ENCODE measurements around the gene CYP24A1. TPM values are rescaled to one million over a fixed set of nuclear protein-coding genes. Genes with fewer than 3 reads are reported as not detected.

CYP24A1 gene
- total RNA-seq, 1 experiment from 2014 or later: 1.2 TPM

- intact Hi-C loops (cut with micrococcal nuclease): loop anchor here (5.0 kb wide), 1 partner anchor 46 kb away; no protein-coding TSS in a partner anchor
- peak; percentile 77 for ATAC-seq
- H3K27me3 ChIP-seq (ENCODE audit: low read length): no peaks in the 10 kb centered on the region
- peak overlapping the region; percentile 55 for H3K4me3 ChIP-seq (ENCODE audit: low read length)
- H3K9ac ChIP-seq (ENCODE audit: low read length): peak overlapping the region; percentile 27
- no TSS peak for BruUV-seq (replicated peaks)
- no peaks in the 10 kb centered on the region for H3K79me2 ChIP-seq (ENCODE audit: low read length)
- POLR2A ChIA-PET (ENCODE audit: unreplicated experiment): interaction anchor here (0.5 kb wide), 1 partner anchor 430 kb away, joined by 3 read pairs; no protein-coding TSS in a partner anchor
- H4K20me1 ChIP-seq (ENCODE audit: low read length): no peaks in the 10 kb centered on the region
- no peaks in the 10 kb centered on the region for H3K9me2 ChIP-seq (replicated peaks; ENCODE audit: low read length)
- peak; percentile 99 for DNase-seq
- no peaks in the 10 kb centered on the region for H3K36me3 ChIP-seq (ENCODE audit: low read depth, low read length)
- H3F3A ChIP-seq (ENCODE audit: low read length, unreplicated experiment): no peaks in the 10 kb centered on the region
- H3K9me3 ChIP-seq (ENCODE audit: low read length): no peaks in the 10 kb centered on the region
- H3K27ac ChIP-seq (ENCODE audit: low read length): peak overlapping the region; percentile 85
- peaks cover 57% of the 10 kb centered on the region for H3K4me1 ChIP-seq (ENCODE audit: insufficient read depth, low read length)
- peak overlapping the region; percentile 71 for H2AFZ ChIP-seq (ENCODE audit: low read length)
- H3K4me2 ChIP-seq (ENCODE audit: low read length): peak overlapping the region; percentile 82
- CTCF ChIA-PET: interaction anchor here (0.9 kb wide), 1 partner anchor 40 kb away, joined by 4 read pairs; the partner anchor contains the start of gene PFDN4
- no peak for TF ChIP-seq EZH2 (IDR thresholded peaks at IDR 0.05; ENCODE audit: low read length, unreplicated experiment)
- no peak for TF ChIP-seq CTCF (conservative IDR thresholded peaks at IDR 0.05; ENCODE audit: low read depth, low read length)
- no peak for TF ChIP-seq EZH2phosphoT487 (IDR thresholded peaks at IDR 0.05; ENCODE audit: borderline replicate concordance, low read length)
Measured at GRCh38 chr20:54167909-54168872, 5.6 kb downstream of the CYP24A1 start.

GRCh38 chr20:54166987-54167662 is 6.7 kb downstream of the CYP24A1 start:
- BruUV-seq (replicated peaks): no TSS peak

More at GRCh38 chr20:54166987-54167662, 6.7 kb downstream of the CYP24A1 start:
- H3K4me3 ChIP-seq (ENCODE audit: low read length): no peak overlapping the region
- no peak for TF ChIP-seq CTCF (conservative IDR thresholded peaks at IDR 0.05; ENCODE audit: low read depth, low read length)
- no peak for TF ChIP-seq EZH2phosphoT487 (IDR thresholded peaks at IDR 0.05; ENCODE audit: borderline replicate concordance, low read length)
- no peak for TF ChIP-seq EZH2 (IDR thresholded peaks at IDR 0.05; ENCODE audit: low read length, unreplicated experiment)
- intact Hi-C loops (cut with micrococcal nuclease): loop anchor here (5.0 kb wide), 1 partner anchor 45 kb away; no protein-coding TSS in a partner anchor
- no peaks in the 10 kb centered on the region for H3K79me2 ChIP-seq (ENCODE audit: low read length)
- no peaks in the 10 kb centered on the region for H3K9me2 ChIP-seq (replicated peaks; ENCODE audit: low read length)
- no peaks in the 10 kb centered on the region for H4K20me1 ChIP-seq (ENCODE audit: low read length)
- no peak overlapping the region; the same call in 1 of the 2 replicates for H2AFZ ChIP-seq (ENCODE audit: low read length)
- no peaks in the 10 kb centered on the region for H3K9me3 ChIP-seq (ENCODE audit: low read length)
- H3K27me3 ChIP-seq (ENCODE audit: low read length): no peaks in the 10 kb centered on the region
- CTCF ChIA-PET: interaction anchor here (0.5 to 0.6 kb wide), 2 partner anchors 82 to 277 kb away, joined by 3 to 7 read pairs; no protein-coding TSS in a partner anchor
- H3K9ac ChIP-seq (ENCODE audit: low read length): no peak overlapping the region
- ATAC-seq: no peak
- no peak for DNase-seq
- H3K27ac ChIP-seq (ENCODE audit: low read length): peak overlapping the region; percentile 85
- peak overlapping the region; percentile 82 for H3K4me2 ChIP-seq (ENCODE audit: low read length)
- H3F3A ChIP-seq (ENCODE audit: low read length, unreplicated experiment): no peaks in the 10 kb centered on the region
- POLR2A ChIA-PET (ENCODE audit: unreplicated experiment): interaction anchor here (0.5 kb wide), 1 partner anchor 429 kb away, joined by 3 read pairs; no protein-coding TSS in a partner anchor
- H3K36me3 ChIP-seq (ENCODE audit: low read depth, low read length): no peaks in the 10 kb centered on the region
- H3K4me1 ChIP-seq (ENCODE audit: insufficient read depth, low read length): peaks cover 49% of the 10 kb centered on the region

Data from PC-3 (cell line).